Common myeloid progenitor, CD34-positive (primary cell): ENCODE measurements around the gene CFAP161.

ENCODE experiments used
- CTCF ChIA-PET: fragments of 350-600 bp; sonication (Branson Sonifier 250); formaldehyde crosslinking; loops from one replicate; lab custom pipeline; 2021; ENCODE audit warnings: antibody characterized with exemption; lab: Charles Lee
- POLR2A ChIA-PET: fragments of 350-600 bp; sonication (Branson Sonifier 250); formaldehyde crosslinking; loops from one replicate; lab custom pipeline; 2021; ENCODE audit warnings: antibody characterized with exemption; lab: Charles Lee
- DNase-seq, 3 donors: peaks; one replicate each; pipeline versions ENCODE4 v3.0.0 to v3.0.0-alpha.2; 2013
- H3K27ac ChIP-seq, 2 experiments: 1 replicate in 1 of 2; 2 replicates in 1 of 2; pipeline ENCODE4 v1.7.0; 2013; ENCODE audit warnings: inconsistent platforms in 2 of 2, low read length in 2 of 2, mild to moderate bottlenecking in 2 of 2, low read depth in 1 of 2, moderate library complexity in 1 of 2; ENCODE audit not compliant: severe bottlenecking in 2 of 2, insufficient read depth in 1 of 2, poor library complexity in 1 of 2
- H3K27me3 ChIP-seq, 5 experiments: replicated peaks in 2 of 5; 1 replicate in 3 of 5; 2 replicates in 2 of 5; pipeline versions ENCODE4 v1.6.1 to v1.7.0; 2013; ENCODE audit warnings: low read length in 4 of 5, mild to moderate bottlenecking in 2 of 5, moderate library complexity in 2 of 5, inconsistent platforms in 1 of 5; ENCODE audit not compliant: insufficient read depth in 5 of 5, control insufficient read depth in 4 of 5
- H3K36me3 ChIP-seq, 4 experiments: 1 replicate in 2 of 4; 2 replicates in 2 of 4; pipeline versions ENCODE4 v1.6.1 to v1.7.0; 2013; ENCODE audit warnings: low read length in 3 of 4, control low read depth in 1 of 4, mild to moderate bottlenecking in 1 of 4; ENCODE audit not compliant: control insufficient read depth in 4 of 4, insufficient read depth in 4 of 4
- H3K4me1 ChIP-seq, 4 experiments: 1 replicate in 3 of 4; 2 replicates in 1 of 4; pipeline versions ENCODE4 v1.6.1 to v1.7.1; 2013; ENCODE audit warnings: low read length in 3 of 4, mild to moderate bottlenecking in 3 of 4, control low read depth in 1 of 4, inconsistent platforms in 1 of 4, moderate library complexity in 1 of 4; ENCODE audit not compliant: control insufficient read depth in 4 of 4, insufficient read depth in 4 of 4; ENCODE audit errors: control extremely low read depth in 1 of 4
- H3K4me3 ChIP-seq, 7 experiments: 1 replicate in 4 of 7; 2 replicates in 3 of 7; pipeline versions ENCODE4 v1.5.1 to v1.7.0; 2013; ENCODE audit warnings: mild to moderate bottlenecking in 7 of 7, low read length in 6 of 7, moderate library complexity in 6 of 7, inconsistent platforms in 2 of 7, low read depth in 2 of 7, control low read depth in 1 of 7; ENCODE audit not compliant: insufficient read depth in 4 of 7, control insufficient read depth in 1 of 7; ENCODE audit errors: extremely low read depth in 1 of 7
- H3K9me3 ChIP-seq, 5 experiments: 1 replicate in 4 of 5; 2 replicates in 1 of 5; pipeline versions ENCODE4 v1.6.1 to v1.7.1; 2013; ENCODE audit warnings: low read length in 4 of 5, mild to moderate bottlenecking in 2 of 5, inconsistent platforms in 1 of 5, low read depth in 1 of 5, moderate library complexity in 1 of 5; ENCODE audit not compliant: control insufficient read depth in 4 of 5, insufficient read depth in 2 of 5; ENCODE audit errors: control extremely low read depth in 1 of 5
- WGBS: methylation state at CpG from one replicate; pipeline ENCODE4 v1.1.5; 2013; ENCODE audit not compliant: insufficient coverage; 5-methylcytosine and 5-hydroxymethylcytosine counted together

Gene CFAP161

DNA sequence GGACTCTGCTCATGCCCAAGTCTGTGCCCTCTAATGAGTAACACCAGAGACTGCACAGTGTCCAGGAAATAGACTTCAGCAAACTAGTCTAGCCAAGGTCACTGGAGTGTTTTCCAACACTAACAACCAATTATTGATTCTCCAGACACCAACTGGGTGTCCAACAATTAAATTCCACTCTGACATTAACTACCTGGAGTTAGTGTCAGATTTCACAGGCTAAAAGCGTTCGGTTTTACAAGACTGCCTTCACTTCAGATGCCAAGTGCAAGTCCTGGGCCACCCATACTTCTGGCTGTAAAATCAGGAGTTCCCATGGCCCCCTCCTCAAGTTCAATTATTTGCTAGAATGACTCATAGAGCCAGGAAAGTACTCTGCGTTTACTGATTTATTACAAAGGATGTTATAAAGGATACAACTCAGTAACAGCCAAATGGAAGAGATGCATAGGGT is 20.8 kb upstream of the CFAP161 start:
- no peak for DNase-seq
- peaks cover 0 to 1% (median 0%) of the 10 kb centered on the region in 5 experiments for H3K9me3 ChIP-seq
- POLR2A ChIA-PET = no interaction called here
- H3K36me3 ChIP-seq = no peaks in the 10 kb centered on the region
- peaks cover 2 to 16% (median 4%) of the 10 kb centered on the region in 5 experiments for H3K27me3 ChIP-seq
- 95% methylated on average over 2 of the region's 3 CpGs for WGBS
- peaks cover 0 to 9% (median 3%) of the 10 kb centered on the region in 4 experiments for H3K4me1 ChIP-seq
- CTCF ChIA-PET = interaction anchor here (1.0 to 2.7 kb wide), 3 partner anchors 153 to 155 kb away, joined by 4 to 11 read pairs (median 5); no protein-coding TSS in a partner anchor
- H3K4me3 ChIP-seq = no peak overlapping the region
- no peak overlapping the region for H3K27ac ChIP-seq

DNA sequence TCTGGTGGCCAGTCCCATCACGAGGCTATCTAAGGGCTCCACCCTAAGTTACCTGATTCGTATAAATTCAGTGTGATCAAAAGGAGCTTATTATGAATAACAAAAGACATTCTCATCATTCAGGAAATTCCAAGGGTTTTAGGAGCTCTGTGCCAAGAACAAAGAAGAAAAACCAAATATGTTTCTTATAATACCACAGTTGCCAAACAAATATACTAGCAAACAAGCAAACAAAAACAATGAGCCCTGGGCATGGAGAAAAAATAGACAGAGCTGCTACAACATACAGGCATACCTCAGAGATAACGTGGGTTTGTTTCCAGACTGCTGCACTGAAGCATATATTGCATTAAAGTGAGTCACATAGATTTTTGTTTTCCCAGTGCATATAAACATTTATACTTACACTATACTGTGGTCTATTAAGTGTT is 20.2 kb upstream of the CFAP161 start:
- Histone ChIP-seq H3K27me3 (peaks cover 3 to 22% (median 5%) of the 10 kb centered on the region in 5 experiments), H3K36me3 (no peaks in the 10 kb centered on the region), H3K9me3 (peaks cover 0 to 3% (median 0%) of the 10 kb centered on the region in 5 experiments), H3K27ac (no peak overlapping the region), H3K4me1 (peaks cover 0 to 9% (median 7%) of the 10 kb centered on the region in 4 experiments), H3K4me3 (no peak overlapping the region)
- DNase-seq = no peak
- WGBS = no CpG with 5 or more reads among the region's 3 CpGs
- POLR2A ChIA-PET = no interaction called here
- CTCF ChIA-PET = interaction anchor here (1.0 to 1.3 kb wide), 2 partner anchors 152 to 155 kb away, joined by 4 to 5 read pairs; no protein-coding TSS in a partner anchor

GRCh38 chr15:81115054-81115939 is 18.8 kb upstream of the CFAP161 start:
- POLR2A ChIA-PET = no interaction called here
- DNase-seq = peak in 2 of 3 donors; percentile 26 to 51

GRCh38 chr15:81117136-81117535 is 16.9 kb upstream of the CFAP161 start:
- ChIA-PET POLR2A (no interaction called here), CTCF (interaction anchor here (0.7 to 1.2 kb wide), 2 partner anchors 9 to 23 kb away, joined by 3 read pairs; no protein-coding TSS in a partner anchor)
- Histone ChIP-seq H3K27me3 (peaks cover 2 to 23% (median 5%) of the 10 kb centered on the region in 5 experiments), H3K9me3 (peaks cover 0 to 7% (median 0%) of the 10 kb centered on the region in 5 experiments), H3K4me3 (no peak overlapping the region), H3K36me3 (no peaks in the 10 kb centered on the region), H3K4me1 (peaks cover 0 to 9% (median 6%) of the 10 kb centered on the region in 4 experiments), H3K27ac (no peak overlapping the region)
- WGBS = 100% methylated on average over 2 of the region's 3 CpGs
- DNase-seq = no peak

More at GRCh38 chr15:81115054-81115939, 18.8 kb upstream of the CFAP161 start:
- CTCF ChIA-PET = interaction anchor here (0.9 to 1.3 kb wide), 5 partner anchors 9 to 151 kb away, joined by 3 to 5 read pairs (median 3); no protein-coding TSS in a partner anchor
- Histone ChIP-seq H3K9me3 (peaks cover 0 to 4% (median 0%) of the 10 kb centered on the region in 5 experiments), H3K4me3 (no peak overlapping the region), H3K27ac (no peak overlapping the region), H3K36me3 (no peaks in the 10 kb centered on the region), H3K4me1 (peaks cover 0 to 9% (median 7%) of the 10 kb centered on the region in 4 experiments), H3K27me3 (peaks cover 3 to 23% (median 5%) of the 10 kb centered on the region in 5 experiments)
- no CpG with 5 or more reads among the region's 5 CpGs for WGBS

GRCh38 chr15:81117581-81117980 is 16.5 kb upstream of the CFAP161 start:
- WGBS = 85% methylated on average over 3 of the region's 3 CpGs
- Histone ChIP-seq H3K9me3 (peaks cover 0 to 7% (median 0%) of the 10 kb centered on the region in 5 experiments), H3K4me1 (peaks cover 0 to 9% (median 6%) of the 10 kb centered on the region in 4 experiments), H3K27me3 (peaks cover 2 to 23% (median 5%) of the 10 kb centered on the region in 5 experiments), H3K27ac (no peak overlapping the region), H3K4me3 (no peak overlapping the region), H3K36me3 (no peaks in the 10 kb centered on the region)
- POLR2A ChIA-PET = no interaction called here
- no peak for DNase-seq
- CTCF ChIA-PET = interaction anchor here (0.7 to 1.8 kb wide), 4 partner anchors 10 to 149 kb away, joined by 3 to 8 read pairs (median 3); no protein-coding TSS in a partner anchor

- no peak overlapping the region for H3K27ac ChIP-seq
- CTCF ChIA-PET = interaction anchor here (0.8 to 1.8 kb wide), 3 partner anchors 22 to 148 kb away, joined by 3 to 8 read pairs (median 3); no protein-coding TSS in a partner anchor
- POLR2A ChIA-PET = no interaction called here
These were observed 15.7 kb upstream of the CFAP161 start for GRCh38 chr15:81118361-81118760.

More at GRCh38 chr15:81118361-81118760, 15.7 kb upstream of the CFAP161 start:
- no peaks in the 10 kb centered on the region for H3K36me3 ChIP-seq
- 43% methylated on average over 20 of the region's 42 CpGs for WGBS
- no peak for DNase-seq
- H3K9me3 ChIP-seq = peaks cover 0 to 7% (median 0%) of the 10 kb centered on the region in 5 experiments
- H3K27me3 ChIP-seq = peaks cover 2 to 23% (median 5%) of the 10 kb centered on the region in 5 experiments
- H3K4me3 ChIP-seq = peak overlapping the region in 3 of 7 experiments; percentile 4 to 49 (median 36)
- peaks cover 0 to 9% (median 6%) of the 10 kb centered on the region in 4 experiments for H3K4me1 ChIP-seq
